ENCODE measurements around the gene RPS18.

DNA sequence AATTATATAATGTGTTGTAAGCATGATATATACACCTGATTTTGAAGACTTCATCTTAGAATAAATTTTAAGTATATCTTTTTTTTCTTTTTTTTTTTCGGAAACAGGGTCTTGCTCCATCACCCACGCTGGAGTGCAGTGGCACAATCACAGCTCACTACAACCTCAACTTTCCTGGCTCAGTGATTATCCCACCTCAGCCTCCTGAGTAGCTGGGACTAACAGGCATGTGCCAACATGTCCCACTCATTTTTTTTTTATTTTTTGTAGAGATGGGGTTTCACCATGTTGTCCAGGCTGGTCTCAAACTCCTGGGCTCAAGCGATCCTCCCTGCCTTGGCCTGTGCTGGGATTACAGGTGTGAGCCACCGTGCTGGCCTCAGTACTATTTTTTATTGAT, 17.3 kb upstream of the RPS18 start:
- TF ChIP-seq POLR2A (IDR thresholded peaks at IDR 0.05; ENCODE audit: low read depth, low read length) (no peak), POLR2AphosphoS5 (IDR thresholded peaks at IDR 0.05; ENCODE audit: low read depth, low read length) (no peak)

All from GM12892 (cell line).